NCI-H1417 (cell line): ENCODE measurements around the gene TMEM132D.
"Not testable (repeated sequence)": the region's sequence is repeated elsewhere in the genome, so short reads cannot be mapped to it uniquely, and the experiment has no call there.

Experiments
- DNase-seq, 3 experiments: peaks; one replicate each; lab custom pipeline; 2025; lab: John Stamatoyannopoulos, UW

TMEM132D gene

GRCh38 chr12:129068684-129069083 lies 835.1 kb downstream of the TMEM132D start:
- DNase-seq = no peak

GRCh38 chr12:129067491-129067890 lies 836.3 kb downstream of the TMEM132D start:
- DNase-seq = peak in 1 of 3 experiments; percentile 43

GRCh38 chr12:129064209-129064855 lies 839.5 kb downstream of the TMEM132D start:
- peak in 2 of 3 experiments; percentile 66 to 84 for DNase-seq

- DNase-seq = peak in 1 of 3 experiments; percentile 24
Measured at GRCh38 chr12:129063600-129063999, 840.2 kb downstream of the TMEM132D start.

GRCh38 chr12:129053232-129053631 lies 850.6 kb downstream of the TMEM132D start:
- peak in 1 of 3 experiments; percentile 62 for DNase-seq

- DNase-seq = no peak
Measured at GRCh38 chr12:129052373-129052772, 851.5 kb downstream of the TMEM132D start.

GRCh38 chr12:129049917-129050316 lies 853.9 kb downstream of the TMEM132D start:
- DNase-seq = peak in 1 of 3 experiments; percentile 25

GRCh38 chr12:129043334-129043733 lies 860.5 kb downstream of the TMEM132D start:
- not testable (repeated sequence) for DNase-seq

- no peak for DNase-seq
Measured at GRCh38 chr12:129036135-129036534, 867.7 kb downstream of the TMEM132D start.

- peak in 1 of 3 experiments; percentile 7 for DNase-seq
Measured at GRCh38 chr12:129034558-129035289, 869.1 kb downstream of the TMEM132D start.

- DNase-seq = peak; percentile 48 to 86 (median 81)
Measured at GRCh38 chr12:129028844-129029243, 875.0 kb downstream of the TMEM132D start.

GRCh38 chr12:129025055-129025454 lies 878.8 kb downstream of the TMEM132D start:
- DNase-seq = no peak
